GM18951 (cell line): ENCODE results near the gene PDF.

ENCODE experiments used
- POLR2A ChIP-seq: IDR thresholded peaks from 4 replicates; pipeline ENCODE4 v1.6.1; 2011; ENCODE audit warnings: mild to moderate bottlenecking; ENCODE audit not compliant: insufficient read length, insufficient read depth; ENCODE audit errors: extremely low read depth
- in situ Hi-C: fragments of 300-500 bp; cut with MboI; formaldehyde crosslinking; loops from one replicate; pipeline ENCODE4 v1.12.0; 2022; ENCODE audit warnings: low sequenced_read_pairs, mixed read lengths, inconsistent platforms; ENCODE audit not compliant: unreplicated experiment

PDF gene

GRCh38 chr16:69351309-69352027 lies 21.1 kb upstream of the PDF start, which contains the start of gene TMED6:
Gene TMED6 (minus strand): TSS chr16:69351786. CDS start chr16:69351753, 33 bp downstream.
- TF ChIP-seq POLR2A: no peak
- in situ Hi-C loops: no loop called here

GRCh38 chr16:69350536-69351133 lies 20.2 kb upstream of the PDF start:
- in situ Hi-C loops: no loop called here
- TF ChIP-seq POLR2A: no peak

GRCh38 chr16:69349536-69349935 lies 19.1 kb upstream of the PDF start:
- TF ChIP-seq POLR2A: no peak
- in situ Hi-C loops: no loop called here

GRCh38 chr16:69348222-69348621 lies 17.8 kb upstream of the PDF start:
- TF ChIP-seq POLR2A: no peak
- in situ Hi-C loops: no loop called here

GRCh38 chr16:69346683-69347082 lies 16.3 kb upstream of the PDF start:
- no peak for TF ChIP-seq POLR2A
- in situ Hi-C loops: no loop called here

GRCh38 chr16:69345923-69346322 lies 15.5 kb upstream of the PDF start:
- in situ Hi-C loops: no loop called here
- TF ChIP-seq POLR2A: no peak

GRCh38 chr16:69344171-69344570 lies 13.8 kb upstream of the PDF start:
- TF ChIP-seq POLR2A: no peak
- in situ Hi-C loops: no loop called here

- TF ChIP-seq POLR2A: no peak
- in situ Hi-C loops: no loop called here
Observed at GRCh38 chr16:69340095-69340644, 9.8 kb upstream of the PDF start.

- TF ChIP-seq POLR2A: peak; percentile 89
- in situ Hi-C loops: no loop called here
Observed at GRCh38 chr16:69339289-69340094, 9.1 kb upstream of the PDF start, which contains the start of the genes COG8 and NIP7. Gene COG8 (minus strand): TSS chr16:69339564. CDS start chr16:69339552, 12 bp downstream. Gene NIP7 (plus strand): TSS chr16:69339772. CDS start chr16:69339830, 58 bp downstream.

- TF ChIP-seq POLR2A: no peak
- in situ Hi-C loops: no loop called here
Observed at GRCh38 chr16:69338557-69339288, 8.3 kb upstream of the PDF start.

- in situ Hi-C loops: no loop called here
- TF ChIP-seq POLR2A: no peak
Observed at GRCh38 chr16:69334696-69335095, 4.3 kb upstream of the PDF start.
